ENCODE measurements around the gene CEACAM4. TPM values are rescaled to one million over a fixed set of nuclear protein-coding genes. Genes with fewer than 3 reads are reported as not detected.
"Not testable (repeated sequence)": the region's sequence is repeated elsewhere in the genome, so short reads cannot be mapped to it uniquely, and the experiment has no call there.

The CEACAM4 gene
- total RNA-seq = 0.32 TPM
- long read RNA-seq = 0 reads

- DNase-seq (ENCODE audit: missing footprints) = peak; percentile 88
- intact Hi-C loops (cut with DNase I) = no loop called here
Measured at GRCh38 chr19:41626877-41627276, at the start of gene CEACAM4. CEACAM4 (minus strand) TSS chr19:41627074; CDS start chr19:41626963, 111 bp downstream.

GRCh38 chr19:41671486-41671885 is 44.6 kb upstream of the CEACAM4 start:
- ATAC-seq = no peak
- intact Hi-C loops (cut with DNase I) = no loop called here

More at GRCh38 chr19:41626877-41627276, at the start of gene CEACAM4:
- ATAC-seq = peak; percentile 71

GRCh38 chr19:41670755-41671154 is 43.9 kb upstream of the CEACAM4 start:
- intact Hi-C loops (cut with DNase I) = no loop called here
- ATAC-seq (no peak), DNase-seq (ENCODE audit: missing footprints) (no peak)

More at GRCh38 chr19:41671486-41671885, 44.6 kb upstream of the CEACAM4 start:
- no peak for DNase-seq (ENCODE audit: missing footprints)

GRCh38 chr19:41668315-41668714 is 41.4 kb upstream of the CEACAM4 start:
- ATAC-seq = no peak
- intact Hi-C loops (cut with DNase I) = no loop called here

GRCh38 chr19:41666075-41666474 is 39.2 kb upstream of the CEACAM4 start:
- intact Hi-C loops (cut with DNase I) = no loop called here
- DNase-seq (ENCODE audit: missing footprints) (no peak), ATAC-seq (no peak)

More at GRCh38 chr19:41668315-41668714, 41.4 kb upstream of the CEACAM4 start:
- DNase-seq (ENCODE audit: missing footprints) = no peak

- ATAC-seq = no peak
- no peak for DNase-seq (ENCODE audit: missing footprints)
- intact Hi-C loops (cut with DNase I) = no loop called here
Measured at GRCh38 chr19:41657157-41657556, 30.3 kb upstream of the CEACAM4 start.

- ATAC-seq; intact Hi-C loops (cut with DNase I); DNase-seq (ENCODE audit: missing footprints): not testable (repeated sequence)
Measured at GRCh38 chr19:41656756-41657155, 29.9 kb upstream of the CEACAM4 start.

GRCh38 chr19:41652250-41652649 is 25.4 kb upstream of the CEACAM4 start:
- DNase-seq (ENCODE audit: missing footprints) (no peak), ATAC-seq (no peak)
- intact Hi-C loops (cut with DNase I) = no loop called here

GRCh38 chr19:41649827-41650226 is 23.0 kb upstream of the CEACAM4 start:
- DNase-seq (ENCODE audit: missing footprints) = no peak
- intact Hi-C loops (cut with DNase I) = no loop called here
- ATAC-seq = no peak

- no peak for ATAC-seq
- intact Hi-C loops (cut with DNase I) = no loop called here
- peak; percentile 76 for DNase-seq (ENCODE audit: missing footprints)
Measured at GRCh38 chr19:41646589-41647204, 19.8 kb upstream of the CEACAM4 start.

GRCh38 chr19:41641879-41642485 is 15.1 kb upstream of the CEACAM4 start:
- DNase-seq (ENCODE audit: missing footprints) (peak; percentile 78), ATAC-seq (no peak)
- intact Hi-C loops (cut with DNase I) = loop anchor here (5.0 kb wide), 1 partner anchor 105 kb away; no protein-coding TSS in a partner anchor

GRCh38 chr19:41638641-41639081 is 11.8 kb upstream of the CEACAM4 start:
- ATAC-seq (no peak), DNase-seq (ENCODE audit: missing footprints) (no peak)

GRCh38 chr19:41637484-41637883 is 10.6 kb upstream of the CEACAM4 start:
- no peak for DNase-seq (ENCODE audit: missing footprints)
- intact Hi-C loops (cut with DNase I) = no loop called here
- ATAC-seq = no peak

More at GRCh38 chr19:41638641-41639081, 11.8 kb upstream of the CEACAM4 start:
- intact Hi-C loops (cut with DNase I) = no loop called here

GRCh38 chr19:41627966-41628675 is 1.2 kb upstream of the CEACAM4 start:
- intact Hi-C loops (cut with DNase I) = no loop called here
- ATAC-seq (no peak), DNase-seq (ENCODE audit: missing footprints) (no peak)

- DNase-seq (ENCODE audit: missing footprints) = no peak
- no peak for ATAC-seq
- intact Hi-C loops (cut with DNase I) = no loop called here
Measured at GRCh38 chr19:41626278-41626677, 596 bp downstream of the CEACAM4 start.

GRCh38 chr19:41624937-41625336 is 1.9 kb downstream of the CEACAM4 start:
- ATAC-seq (no peak), DNase-seq (ENCODE audit: missing footprints) (no peak)
- intact Hi-C loops (cut with DNase I) = no loop called here

GRCh38 chr19:41624515-41624914 is 2.4 kb downstream of the CEACAM4 start:
- intact Hi-C loops (cut with DNase I) = no loop called here
- ATAC-seq (no peak), DNase-seq (ENCODE audit: missing footprints) (no peak)

- intact Hi-C loops (cut with DNase I) = no loop called here
- DNase-seq (ENCODE audit: missing footprints) (no peak), ATAC-seq (no peak)
Measured at GRCh38 chr19:41623360-41623759, 3.5 kb downstream of the CEACAM4 start.

- ATAC-seq = peak; percentile 59
- no peak for DNase-seq (ENCODE audit: missing footprints)
- intact Hi-C loops (cut with DNase I) = no loop called here
Measured at GRCh38 chr19:41621654-41622053, 5.2 kb downstream of the CEACAM4 start.

GRCh38 chr19:41621226-41621625 is 5.6 kb downstream of the CEACAM4 start:
- intact Hi-C loops (cut with DNase I) = no loop called here
- ATAC-seq = no peak

More at GRCh38 chr19:41621226-41621625, 5.6 kb downstream of the CEACAM4 start:
- DNase-seq (ENCODE audit: missing footprints) = no peak

Measured in Right ventricle myocardium inferior (tissue), 1 donor.